Coronary artery (tissue), 2 donors: ENCODE results near the gene CEP20.

Source experiments
- DNase-seq: peaks from one replicate; pipeline ENCODE4 v3.0.0-alpha.2; 2017; ENCODE audit warnings: low spot score
- H3K27ac ChIP-seq, 2 donors: fragments of 200-600 bp; sonication (generic); one replicate each; pipeline ENCODE4 v1.5.1; 2016 to 2019
- H3K4me3 ChIP-seq: fragments of 200-600 bp; sonication (generic); 2 replicates; pipeline ENCODE4 v1.5.1; 2016; ENCODE audit warnings: mild to moderate bottlenecking, moderate library complexity
- TF ChIP-seq, protein P1 (sequence below): fragments of 200-600 bp; sonication (generic); IDR thresholded peaks from one replicate; pipeline ENCODE4 v1.5.1; 2019; ENCODE audit warnings: antibody characterized with exemption

CEP20 gene

DNA sequence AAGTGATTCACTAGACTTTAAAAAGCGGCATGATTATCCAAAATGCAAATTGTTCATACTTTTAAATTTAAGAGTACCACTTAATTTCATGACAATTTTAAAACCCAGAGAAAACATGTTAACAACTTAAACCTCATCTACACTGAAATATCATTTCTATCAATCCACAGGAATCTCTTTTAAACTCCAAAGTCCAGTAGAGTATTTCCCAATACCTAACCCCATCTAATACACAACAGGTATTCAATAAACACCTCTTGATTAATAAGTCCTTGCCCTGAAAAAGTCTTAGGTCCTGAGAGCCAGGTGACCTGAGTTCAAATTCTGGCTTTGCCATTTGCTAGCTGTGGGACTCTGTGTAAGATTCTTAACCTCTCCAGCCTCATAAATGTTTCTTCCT is 14.7 kb downstream of the CEP20 start:
- Histone ChIP-seq H3K27ac (no peak overlapping the region), H3K4me3 (no peak overlapping the region)
- no peak for DNase-seq
- TF ChIP-seq, protein P1, sequence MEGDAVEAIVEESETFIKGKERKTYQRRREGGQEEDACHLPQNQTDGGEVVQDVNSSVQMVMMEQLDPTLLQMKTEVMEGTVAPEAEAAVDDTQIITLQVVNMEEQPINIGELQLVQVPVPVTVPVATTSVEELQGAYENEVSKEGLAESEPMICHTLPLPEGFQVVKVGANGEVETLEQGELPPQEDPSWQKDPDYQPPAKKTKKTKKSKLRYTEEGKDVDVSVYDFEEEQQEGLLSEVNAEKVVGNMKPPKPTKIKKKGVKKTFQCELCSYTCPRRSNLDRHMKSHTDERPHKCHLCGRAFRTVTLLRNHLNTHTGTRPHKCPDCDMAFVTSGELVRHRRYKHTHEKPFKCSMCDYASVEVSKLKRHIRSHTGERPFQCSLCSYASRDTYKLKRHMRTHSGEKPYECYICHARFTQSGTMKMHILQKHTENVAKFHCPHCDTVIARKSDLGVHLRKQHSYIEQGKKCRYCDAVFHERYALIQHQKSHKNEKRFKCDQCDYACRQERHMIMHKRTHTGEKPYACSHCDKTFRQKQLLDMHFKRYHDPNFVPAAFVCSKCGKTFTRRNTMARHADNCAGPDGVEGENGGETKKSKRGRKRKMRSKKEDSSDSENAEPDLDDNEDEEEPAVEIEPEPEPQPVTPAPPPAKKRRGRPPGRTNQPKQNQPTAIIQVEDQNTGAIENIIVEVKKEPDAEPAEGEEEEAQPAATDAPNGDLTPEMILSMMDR, result no peak

DNA sequence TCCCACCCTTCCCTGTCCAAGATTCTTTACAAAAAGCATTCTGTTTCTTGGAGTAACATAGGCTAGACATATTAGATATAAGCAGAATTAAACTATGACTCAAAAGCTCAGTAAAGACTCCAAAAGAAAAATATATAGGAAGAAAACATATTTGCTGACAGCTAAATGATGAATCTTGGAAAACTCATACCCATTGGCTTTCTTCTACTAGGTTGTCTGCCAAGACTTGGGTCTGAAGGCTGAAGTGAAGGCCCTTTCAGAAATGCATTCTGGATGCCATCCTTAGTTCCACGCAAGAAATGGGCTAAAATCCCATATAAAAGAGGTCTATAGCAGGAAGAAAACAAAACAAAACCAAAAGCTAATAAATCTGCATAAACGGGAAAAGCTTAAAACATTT is 15.1 kb downstream of the CEP20 start:
- H3K27ac ChIP-seq, result no peak overlapping the region
- H3K4me3 ChIP-seq, result no peak overlapping the region
- TF ChIP-seq, protein P1, result no peak
- DNase-seq, result no peak

DNA sequence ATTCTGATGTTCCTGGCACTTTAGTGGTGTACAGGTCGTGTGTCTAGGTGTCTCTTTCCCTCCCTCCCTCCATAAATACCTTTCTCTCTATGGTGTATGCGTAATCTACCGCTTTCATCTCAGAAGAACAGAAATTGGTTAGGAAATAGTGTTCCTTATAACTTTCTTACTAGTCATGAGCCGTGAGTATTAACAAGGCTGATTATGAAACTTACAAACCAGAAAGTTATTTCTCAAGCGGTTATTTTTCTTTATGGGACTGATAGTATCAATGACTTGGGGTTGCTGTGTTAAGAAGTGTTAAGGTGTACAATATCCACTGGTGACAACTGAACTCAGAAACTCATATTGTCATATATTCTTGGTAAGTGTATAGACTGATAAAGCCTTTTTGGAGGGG is 18.4 kb downstream of the CEP20 start:
- TF ChIP-seq, protein P1, result no peak
- DNase-seq, result no peak
- H3K27ac ChIP-seq, result no peak overlapping the region
- no peak overlapping the region for H3K4me3 ChIP-seq

DNA sequence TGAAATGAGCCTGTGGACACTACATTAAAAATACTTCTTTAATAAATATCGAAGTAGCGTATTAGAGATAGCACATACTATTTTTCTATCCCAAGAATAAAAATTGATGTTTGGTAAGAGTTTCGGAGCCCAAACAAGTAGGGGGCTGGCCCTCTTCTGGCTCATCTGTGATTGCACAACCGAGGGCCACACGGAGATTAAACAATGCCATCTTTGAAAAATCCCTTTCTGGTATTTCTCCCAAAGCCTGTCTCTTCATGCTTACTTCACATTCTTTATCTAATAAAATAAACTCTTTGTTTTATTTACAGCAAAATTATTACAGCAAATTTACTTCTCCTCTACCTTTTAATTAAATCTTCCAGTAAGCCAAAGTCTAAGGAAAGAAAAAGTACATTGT is 22.0 kb downstream of the CEP20 start:
- TF ChIP-seq, protein P1, result no peak
- DNase-seq, result no peak
- Histone ChIP-seq H3K27ac (no peak overlapping the region), H3K4me3 (no peak overlapping the region)

DNA sequence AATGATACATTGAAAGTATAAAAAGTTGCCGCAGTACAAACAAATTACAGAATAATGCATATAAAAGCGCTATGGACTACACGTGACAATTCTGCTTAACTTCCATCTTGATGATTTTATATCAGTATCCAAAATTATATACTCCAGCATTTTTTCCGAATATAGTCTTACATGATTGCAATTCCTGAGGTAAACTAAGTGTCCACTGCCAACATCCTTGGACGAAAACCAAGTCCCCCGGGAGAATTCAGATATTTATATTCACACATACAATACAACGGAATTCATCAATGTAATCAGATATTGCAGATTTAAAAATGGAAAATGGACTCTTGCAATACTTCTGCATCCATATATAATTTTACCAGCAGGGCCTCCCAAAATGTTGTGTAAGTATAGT is 22.7 kb downstream of the CEP20 start:
- Histone ChIP-seq H3K4me3 (no peak overlapping the region), H3K27ac (no peak overlapping the region)
- no peak for DNase-seq
- TF ChIP-seq, protein P1, result no peak

DNA sequence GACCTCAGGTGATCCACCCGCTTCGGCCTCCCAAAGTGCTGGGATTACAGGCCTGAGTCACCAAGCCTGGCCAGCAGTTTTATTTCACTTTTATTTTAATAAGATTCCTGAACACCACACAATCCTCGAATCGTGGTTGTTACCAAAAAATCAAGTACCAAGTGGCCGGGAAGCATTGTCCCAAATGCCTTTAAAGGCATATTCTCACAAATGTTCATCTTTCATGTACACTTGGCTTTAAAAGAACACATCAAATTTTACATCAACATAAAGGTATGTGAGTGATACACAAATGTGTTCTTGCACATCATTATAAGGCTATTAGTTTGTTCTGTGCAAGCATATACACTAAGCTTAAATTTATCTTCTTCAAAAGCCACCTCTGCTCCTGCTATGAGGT is 23.5 kb downstream of the CEP20 start:
- Histone ChIP-seq H3K27ac (no peak overlapping the region), H3K4me3 (no peak overlapping the region)
- TF ChIP-seq, protein P1, result no peak
- no peak for DNase-seq

DNA sequence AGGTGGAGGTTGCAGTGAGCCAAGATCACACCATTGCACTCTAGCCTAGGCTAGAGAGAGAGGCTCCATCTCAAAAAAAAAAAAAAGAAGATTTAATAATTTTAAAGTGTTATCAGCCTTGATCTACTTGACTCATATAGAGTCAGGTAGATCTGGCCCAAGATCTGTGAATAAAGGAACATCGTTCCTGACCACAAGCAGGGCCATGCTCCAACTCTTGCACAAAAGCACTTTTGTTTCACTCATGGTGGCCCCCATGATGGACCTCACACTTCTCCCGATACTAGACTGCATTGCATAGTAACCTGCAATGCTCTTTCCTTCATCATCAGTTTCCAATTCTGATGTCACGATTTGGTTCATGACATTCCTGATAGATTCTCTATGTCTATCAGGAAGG is 26.4 kb downstream of the CEP20 start:
- TF ChIP-seq, protein P1, result no peak
- Histone ChIP-seq H3K27ac (no peak overlapping the region), H3K4me3 (no peak overlapping the region)
- DNase-seq, result no peak
